ENCODE data around the gene RAB30.
A peak's percentile ranks its signal among the peaks of the same experiment; 100 is the strongest.

RAB30 gene

DNA sequence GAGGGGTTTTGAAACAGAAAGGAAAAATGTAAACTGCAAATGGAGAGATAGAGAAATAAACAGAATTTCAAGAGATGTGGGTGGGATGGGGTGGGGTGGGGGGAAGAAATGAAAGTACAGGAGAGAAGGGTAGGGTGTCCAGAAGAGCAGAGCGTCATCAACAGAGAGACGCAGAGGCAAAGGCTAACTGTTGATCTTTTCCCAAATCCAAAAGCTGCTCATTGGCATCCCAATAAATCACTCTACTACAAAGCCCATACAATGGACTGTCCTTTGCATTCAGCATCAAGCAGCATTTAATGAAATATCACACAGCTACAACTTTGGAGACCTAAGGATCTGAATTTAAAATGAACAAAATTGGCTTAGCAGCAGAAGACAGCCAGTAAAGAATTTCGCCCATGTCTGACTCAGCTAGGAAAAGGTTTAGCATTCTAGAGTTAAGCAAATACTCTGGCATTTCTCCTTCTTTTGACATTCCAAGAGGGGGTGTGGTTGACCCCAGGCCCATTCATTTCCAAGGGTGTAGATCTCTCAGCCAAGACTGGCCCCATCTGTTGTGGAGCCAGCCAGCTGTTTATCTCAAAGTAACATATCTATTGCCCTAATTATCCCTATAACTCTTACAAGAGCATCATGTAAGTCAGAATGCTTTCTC, 1.5 kb downstream of the RAB30 start:
- DNase-seq = peak; percentile 67

DNA sequence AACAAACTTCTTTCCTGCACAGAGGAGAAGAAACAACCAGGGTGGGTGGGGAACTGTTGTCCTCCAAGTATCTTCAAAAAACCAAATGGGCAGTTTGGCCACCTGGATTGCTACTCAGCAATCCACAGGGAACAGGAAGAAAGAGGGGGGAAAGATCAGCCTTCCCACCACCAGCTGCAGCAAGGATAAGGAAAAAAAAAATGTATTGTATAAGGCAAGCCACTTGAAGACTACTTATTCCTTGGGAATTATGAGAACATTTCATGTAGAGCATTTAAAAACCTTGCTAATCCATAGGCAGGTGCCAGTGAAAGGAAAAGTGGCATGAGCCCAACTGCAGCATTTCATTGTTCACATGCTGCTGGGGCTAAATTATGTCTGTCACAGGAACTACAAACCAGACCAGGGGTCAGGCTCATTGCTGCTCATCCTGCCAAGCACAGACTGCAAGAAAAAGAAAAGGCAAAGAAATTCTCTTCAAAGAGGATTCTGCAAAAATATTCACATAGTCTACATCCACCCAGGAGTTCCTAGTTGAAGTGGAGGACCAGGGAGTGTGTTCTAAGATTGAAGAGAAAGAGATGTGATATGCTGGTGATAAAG, 2.2 kb downstream of the RAB30 start:
- peak; percentile 13 for DNase-seq

DNA sequence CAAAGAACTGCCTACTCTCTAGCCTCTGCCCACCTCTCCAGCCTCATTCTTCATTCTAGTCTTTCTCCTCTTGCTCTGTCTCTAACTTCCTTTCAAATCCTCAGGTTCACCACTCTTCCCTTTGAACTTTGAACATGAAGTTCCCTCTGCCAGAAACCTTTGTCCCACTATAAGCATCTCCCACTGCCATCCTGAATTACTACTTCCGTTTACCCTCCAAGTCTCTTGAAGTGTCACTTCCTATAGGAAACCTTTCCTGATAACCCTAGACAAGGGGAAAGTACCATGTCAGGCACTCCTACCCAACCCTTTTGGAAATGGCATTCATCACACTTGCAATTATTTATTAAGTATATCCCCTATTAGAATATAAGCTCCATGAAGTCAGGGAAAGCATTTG, 3.1 kb downstream of the RAB30 start:
- no peak for DNase-seq

DNA sequence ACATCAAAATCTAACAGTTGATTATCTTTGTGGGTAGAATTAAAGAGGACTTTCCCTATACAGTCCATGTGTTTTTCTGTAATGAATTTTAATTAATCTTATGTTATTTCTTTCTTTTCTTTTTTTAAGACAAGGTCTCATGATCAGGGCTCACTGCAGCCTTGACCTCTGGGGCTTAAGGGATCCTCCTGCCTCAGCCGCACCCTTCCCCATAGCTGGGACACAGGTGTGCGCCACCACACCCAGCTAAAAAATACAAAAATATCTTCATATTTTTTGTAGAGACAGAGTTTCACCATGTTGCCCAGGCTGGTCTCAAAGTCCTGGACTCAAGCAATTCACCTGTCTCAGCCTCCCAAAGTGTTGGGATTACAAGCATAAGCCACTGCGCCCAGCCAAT, 7.7 kb downstream of the RAB30 start:
- no peak for DNase-seq

DNA sequence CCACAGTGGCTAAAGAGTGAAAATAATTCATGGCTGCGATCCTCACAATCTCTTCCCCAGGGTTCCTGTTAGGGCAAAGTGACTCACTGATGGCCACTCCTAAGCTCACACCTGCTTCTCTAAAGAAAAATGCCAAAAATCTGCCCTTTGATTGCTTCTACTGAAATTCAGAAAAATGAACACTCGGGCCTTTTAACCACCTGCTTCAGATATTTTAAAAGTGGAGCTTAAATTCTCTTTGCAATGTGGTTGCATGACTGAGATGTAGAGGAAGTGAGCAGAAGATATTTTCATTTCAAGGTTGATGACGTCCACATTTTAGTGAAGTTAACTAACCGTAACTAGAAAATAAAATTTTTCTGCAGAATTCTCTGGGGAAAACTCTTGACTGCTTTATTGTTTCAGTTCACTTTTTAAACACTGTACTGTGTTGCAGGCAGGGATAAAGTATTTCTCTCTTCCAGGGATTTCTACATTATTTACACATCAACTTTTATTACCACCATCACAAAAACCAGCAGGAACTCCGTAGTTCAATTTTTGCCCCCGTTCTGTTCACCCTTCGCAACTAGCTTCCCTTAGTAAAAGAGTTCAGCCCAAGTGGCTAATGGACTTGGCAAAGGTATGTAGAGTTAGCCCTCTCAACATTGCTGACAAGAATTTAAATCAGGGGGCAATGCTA, 8.5 kb downstream of the RAB30 start:
- DNase-seq = peak; percentile 20

DNA sequence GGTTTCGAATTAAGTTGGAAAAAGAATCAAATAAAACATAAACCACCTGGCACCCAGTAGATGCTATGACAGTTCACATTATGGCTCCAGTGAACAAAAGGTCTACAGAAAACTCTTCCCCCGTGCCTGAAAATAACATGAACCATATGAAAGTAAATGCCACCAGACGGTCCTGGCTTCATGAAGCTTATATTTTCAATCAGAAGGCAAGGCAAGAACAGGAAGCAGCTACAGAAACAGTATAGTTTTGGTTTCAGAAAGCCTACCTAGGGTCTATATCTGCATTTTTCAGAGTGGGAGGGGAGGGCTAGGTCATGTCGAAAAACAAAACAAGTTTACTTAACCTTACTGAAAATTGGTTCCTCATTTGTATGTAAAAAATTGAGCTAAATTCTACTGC, 9.8 kb downstream of the RAB30 start:
- no peak for DNase-seq

DNA sequence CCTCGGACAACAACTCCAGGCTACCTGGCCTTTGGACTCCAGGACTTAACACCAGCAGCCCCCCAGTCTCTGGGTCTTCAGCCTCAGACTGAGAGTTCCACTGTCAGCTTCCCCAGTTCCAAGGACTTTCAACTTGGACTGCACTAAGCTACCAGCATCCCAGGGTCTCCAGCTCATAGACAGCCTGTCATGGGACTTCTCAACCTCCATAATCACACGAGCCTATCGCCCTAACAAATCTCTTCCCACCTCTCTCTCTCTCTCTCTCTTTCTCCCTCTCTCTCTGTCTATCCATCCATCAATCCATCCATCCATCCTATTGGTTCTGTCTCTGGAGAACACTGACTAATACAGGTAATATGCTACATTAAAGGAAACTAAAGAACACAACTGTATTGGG, 10.7 kb downstream of the RAB30 start:
- no peak for DNase-seq

DNA sequence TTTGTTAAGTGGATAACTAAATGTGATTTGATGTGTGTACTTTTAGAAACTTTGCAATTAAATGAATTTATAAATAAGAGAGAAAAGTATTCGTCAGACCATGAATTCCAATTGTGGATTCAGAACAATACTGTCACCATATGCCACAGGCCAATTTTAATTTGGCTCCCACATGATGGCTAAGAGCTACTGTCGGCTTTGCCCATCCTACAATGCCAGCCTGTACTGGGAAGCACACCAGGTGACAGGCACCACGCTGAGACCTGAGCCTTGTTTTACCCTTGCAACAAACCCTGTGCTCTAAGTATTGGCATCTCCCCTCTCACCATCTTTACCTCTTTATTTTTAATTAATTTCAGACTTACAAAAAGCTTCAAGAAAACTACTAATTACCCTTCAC, 14.0 kb downstream of the RAB30 start:
- no peak for DNase-seq

DNA sequence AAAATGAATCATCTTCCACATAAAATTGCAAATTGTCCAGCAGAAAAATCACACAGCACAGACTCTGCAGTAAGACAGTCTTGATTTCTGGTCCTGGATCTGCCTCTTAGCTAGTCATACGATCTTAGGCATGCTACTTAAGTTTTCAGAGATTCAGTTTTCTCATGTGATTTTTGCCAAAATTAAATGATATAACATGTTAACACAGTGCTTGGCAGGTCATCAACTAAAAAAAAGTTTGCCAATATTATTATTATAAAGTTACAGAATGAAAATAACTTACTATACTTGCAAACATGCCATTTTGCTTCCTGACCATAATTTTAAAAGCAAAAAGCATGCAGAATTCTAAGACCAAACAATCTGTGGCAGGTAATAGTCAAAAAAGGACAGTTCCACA, 15.1 kb downstream of the RAB30 start:
- no peak for DNase-seq

DNA sequence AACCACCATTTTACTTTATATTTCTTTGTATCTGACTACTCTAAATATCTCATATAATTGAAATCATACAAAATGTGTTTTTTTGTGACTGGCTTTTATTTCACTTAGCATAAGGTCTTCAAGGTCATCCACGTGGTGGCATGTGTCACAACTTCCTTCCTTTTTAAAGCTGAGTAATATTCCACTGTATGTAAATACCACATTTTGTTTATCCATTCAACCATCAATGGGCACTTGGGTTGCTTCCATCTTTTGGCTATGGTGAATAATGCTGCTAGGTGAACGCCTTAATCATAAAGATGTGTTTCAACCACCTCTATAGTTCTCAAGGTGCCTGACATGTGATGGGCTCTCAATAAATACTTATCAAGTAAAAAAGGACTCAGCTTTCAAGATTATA, 15.5 kb downstream of the RAB30 start:
- no peak for DNase-seq

DNA sequence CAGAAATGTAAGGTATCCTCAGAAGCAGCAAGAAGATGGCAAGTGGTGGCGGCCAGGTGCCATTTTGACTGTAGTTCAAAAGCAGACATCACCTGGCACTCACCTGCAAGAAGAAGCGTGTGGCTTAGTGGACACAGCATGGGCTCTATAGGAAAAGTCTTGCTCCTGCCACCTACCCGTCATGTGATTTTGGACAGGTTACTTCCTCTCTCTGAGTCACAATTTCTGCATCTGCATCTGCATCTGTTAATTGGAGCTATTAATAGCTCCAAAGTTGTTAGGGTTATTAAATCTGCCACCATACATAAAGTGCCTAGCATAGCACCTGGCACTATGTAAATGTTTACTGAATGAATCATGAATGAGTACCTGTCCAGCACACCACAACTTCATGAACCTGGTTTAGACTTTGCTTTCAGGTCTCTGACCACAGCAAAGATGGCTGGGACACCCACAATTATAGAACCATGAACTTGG, 16.8 kb downstream of the RAB30 start:
- no peak for DNase-seq

DNA sequence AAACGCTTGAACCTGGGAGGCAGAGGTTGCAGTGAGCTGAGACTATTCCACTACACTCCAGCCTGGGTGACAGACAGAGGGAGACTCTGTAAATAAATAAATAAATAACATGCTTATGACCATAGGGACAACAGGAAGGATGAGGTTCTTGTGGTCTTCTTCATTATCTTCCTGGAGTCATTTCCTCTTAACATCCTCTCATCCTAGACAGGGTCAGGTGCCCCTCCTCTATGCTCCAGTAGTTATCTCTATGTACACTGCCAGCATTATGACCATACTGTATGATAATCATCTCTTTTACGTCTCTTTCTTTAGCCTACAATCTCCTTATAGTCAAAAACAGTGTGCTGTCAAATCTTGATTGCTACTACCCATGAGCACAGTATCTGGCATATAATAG, 17.7 kb downstream of the RAB30 start:
- no peak for DNase-seq

DNA sequence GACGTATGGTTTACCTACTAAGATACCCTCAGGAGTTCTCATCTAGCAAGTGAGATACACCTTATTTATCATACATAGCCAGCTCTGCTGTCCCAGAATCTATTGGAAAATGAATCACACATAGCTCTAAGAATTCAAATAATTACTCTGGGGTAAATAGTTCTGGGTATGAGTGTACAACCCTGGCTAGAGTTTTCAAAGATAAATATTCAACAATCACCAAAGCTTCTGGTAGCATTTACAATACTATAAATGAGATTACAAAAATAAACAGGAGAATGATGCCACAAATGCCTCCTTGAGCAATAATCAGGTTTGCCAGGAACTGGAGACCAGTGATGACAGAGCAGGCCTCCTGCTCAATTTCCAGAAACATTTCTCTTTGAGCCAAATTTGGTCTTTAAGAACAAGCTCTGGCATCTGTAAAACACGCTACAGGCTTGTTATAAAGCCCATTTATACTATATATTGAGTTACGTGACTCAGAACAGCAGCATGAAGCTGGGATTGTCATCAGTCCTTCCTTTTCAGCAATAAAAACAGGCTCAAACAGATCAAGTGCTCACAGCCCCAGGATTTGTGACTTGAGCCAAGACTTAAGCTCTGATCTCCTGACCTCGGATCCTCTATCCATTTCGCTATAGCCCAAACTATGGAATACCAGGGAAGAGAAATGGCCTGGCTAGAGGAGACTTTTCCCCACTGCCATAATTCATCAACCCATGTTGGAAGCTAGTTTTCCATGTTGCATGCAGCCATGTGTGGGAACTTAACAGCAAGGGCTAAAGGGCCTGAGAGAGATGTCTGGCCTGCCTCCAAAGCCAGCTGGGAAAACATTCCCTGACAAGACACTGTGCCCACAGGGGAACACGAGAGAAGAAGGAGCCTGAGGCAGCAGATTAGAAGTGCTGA, 19.7 kb downstream of the RAB30 start:
- no peak for DNase-seq

DNA sequence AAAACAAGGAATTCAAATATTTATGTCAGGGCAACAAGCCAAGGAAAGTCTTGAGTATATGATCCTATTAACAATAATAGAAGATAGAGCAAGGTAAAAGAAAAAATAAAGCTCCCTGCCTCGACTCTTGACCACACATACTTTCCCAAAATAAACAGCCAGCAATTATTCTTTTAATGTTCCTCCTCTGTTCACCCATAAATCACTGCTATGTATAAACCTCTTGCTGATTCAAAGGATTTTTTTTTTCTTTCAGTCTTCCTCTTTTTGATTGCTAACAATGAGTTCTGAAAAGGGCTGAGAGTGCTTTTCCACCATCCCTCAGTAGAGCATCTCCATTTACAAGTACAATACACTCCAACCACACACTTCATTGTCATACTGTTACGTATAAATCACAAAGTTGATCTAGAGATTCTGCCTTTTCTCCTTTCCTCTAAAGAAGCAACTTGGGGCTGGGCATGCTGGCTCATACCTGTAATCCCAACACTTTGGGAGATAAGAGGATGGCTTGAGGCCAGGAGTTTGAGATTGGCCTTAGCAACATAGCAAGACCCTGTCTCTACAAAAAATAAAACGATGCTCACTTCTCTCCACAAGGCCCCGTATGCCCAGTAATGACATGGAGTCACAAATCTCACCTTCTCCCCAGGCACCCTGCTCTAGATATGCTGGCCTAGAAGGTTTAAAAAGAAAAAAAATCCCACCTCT, 24.0 kb downstream of the RAB30 start:
- DNase-seq = peak; percentile 58

DNA sequence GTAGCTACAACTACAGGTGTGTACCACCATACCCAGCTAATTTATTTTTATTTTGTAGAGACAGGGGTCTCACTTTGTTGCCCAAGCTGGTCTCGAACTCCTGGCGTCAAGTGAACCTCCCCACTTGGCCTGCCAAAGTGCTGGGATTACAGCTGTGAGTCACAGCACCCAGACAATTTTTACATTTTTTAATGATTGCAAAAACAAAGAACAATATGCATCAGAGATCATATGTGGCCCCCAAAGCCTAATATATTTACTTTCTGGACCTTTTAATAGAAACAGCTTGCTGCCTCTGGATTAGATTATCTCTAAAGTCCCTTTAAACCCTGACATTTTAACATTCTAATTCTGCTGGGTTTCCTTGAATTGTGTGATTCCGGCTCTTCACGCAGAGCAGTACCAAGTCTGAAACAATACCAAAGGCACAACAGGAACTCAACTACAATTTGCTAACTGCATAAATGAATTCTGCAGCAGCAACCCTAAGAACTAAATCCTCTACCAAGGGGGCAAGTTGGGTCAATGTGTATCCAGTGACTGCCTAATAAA, 25.0 kb downstream of the RAB30 start:
- no peak for DNase-seq

DNA sequence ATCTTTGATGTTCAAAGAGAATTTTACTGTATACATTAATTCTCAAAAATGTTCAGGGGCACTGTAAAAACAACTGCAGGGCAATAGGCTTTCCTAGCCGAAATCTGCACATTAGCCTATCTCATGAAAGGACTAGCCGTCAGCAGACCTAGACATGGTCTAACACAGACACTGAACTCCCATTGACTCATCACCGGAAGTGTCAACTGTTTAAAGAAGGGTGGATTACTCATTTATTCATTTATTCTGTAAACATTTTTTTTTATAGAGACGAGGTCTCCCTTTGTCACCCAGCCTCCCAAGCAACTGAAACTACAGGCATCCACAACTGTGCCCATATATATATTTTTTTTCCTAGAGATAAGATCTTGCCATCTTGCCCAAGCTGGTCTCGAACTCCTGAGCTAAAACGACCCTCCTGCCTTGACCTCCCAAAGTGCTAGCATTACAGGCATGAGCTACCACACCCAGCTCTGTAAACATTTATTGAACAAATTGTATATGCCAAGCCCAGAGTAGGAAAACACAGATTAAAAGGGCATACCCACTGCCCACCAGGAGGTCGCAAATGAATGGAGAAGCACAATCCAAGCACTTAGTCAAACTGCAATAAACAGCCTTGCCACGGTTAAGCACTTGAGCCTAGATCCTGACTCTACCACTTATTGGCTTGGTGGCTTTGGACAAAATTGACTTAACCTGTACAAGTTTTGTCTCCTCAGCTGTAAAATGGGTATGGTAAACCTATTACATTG, 26.6 kb downstream of the RAB30 start:
- DNase-seq = no peak

DNA sequence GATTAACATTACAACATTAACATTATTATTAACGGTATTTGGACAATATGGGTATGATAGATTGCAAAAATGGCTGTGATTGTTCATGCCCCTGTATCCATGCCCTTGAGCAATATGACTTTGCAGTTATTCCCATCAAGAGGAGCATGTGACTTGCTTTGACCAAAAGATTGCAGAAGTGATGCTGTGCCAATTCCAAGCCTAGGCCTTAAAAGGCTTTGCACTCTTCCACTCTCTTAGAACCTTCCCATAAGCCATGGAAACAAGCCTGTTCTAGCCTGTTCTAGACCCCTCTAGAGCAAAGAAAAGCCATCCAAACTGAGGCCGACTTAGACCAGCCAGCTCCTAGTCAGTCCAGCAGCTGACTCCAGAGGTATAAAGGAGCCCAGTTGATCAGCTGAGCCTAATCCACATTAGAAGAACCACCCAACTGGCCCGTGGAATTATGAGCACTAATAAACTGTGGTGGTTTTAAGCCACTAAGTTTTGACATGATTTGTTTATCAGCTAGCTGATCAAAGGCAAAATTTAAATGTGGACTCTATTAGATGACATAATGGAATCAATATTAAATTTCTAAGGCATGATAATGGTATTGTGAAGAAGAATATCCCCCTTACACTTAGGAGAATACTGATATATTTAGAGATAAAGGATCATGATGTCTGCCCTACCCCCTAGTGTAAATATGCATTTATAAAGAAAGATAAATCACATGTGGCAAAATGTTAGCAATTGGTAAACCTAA, 28.6 kb downstream of the RAB30 start:
- DNase-seq = no peak

DNA sequence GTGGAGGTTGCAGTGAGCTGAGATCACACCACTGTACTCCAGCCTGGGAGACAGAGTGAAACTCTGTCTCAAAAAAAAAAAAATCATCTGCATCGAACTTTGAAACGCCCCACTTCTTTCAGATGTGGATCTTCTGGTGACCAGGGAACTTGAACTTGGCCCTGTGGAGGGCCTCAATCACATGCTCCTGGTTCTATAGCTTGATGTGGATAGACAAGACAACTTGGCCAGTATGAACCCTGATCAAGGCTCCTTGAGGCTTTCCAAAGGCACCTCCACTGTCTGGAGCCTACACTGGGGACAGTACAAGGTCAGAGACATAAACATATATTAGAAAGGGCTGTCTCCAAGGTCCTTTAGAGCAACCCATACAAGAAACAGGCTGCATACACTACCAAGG, 30.6 kb downstream of the RAB30 start:
- no peak for DNase-seq

DNA sequence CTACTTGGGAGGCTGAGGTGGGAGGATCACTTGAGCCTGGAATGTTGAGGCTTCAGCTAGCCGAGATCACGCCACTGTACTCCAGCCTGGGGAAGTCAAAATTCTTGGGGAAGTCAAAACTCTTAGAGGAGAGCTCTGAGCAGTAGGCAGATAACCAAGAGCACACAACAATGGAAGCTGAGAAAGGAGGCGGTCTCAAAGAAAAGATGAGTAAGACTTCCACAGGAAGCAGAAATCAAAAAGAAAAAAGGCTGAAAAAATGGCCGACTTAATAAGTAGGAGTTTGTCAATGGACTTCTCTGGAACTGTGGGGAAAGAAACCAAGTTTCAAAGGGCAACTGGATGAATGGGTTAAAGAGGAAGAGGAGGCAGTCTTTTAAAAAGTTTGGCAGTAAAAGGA, 32.1 kb downstream of the RAB30 start:
- DNase-seq = no peak

DNA sequence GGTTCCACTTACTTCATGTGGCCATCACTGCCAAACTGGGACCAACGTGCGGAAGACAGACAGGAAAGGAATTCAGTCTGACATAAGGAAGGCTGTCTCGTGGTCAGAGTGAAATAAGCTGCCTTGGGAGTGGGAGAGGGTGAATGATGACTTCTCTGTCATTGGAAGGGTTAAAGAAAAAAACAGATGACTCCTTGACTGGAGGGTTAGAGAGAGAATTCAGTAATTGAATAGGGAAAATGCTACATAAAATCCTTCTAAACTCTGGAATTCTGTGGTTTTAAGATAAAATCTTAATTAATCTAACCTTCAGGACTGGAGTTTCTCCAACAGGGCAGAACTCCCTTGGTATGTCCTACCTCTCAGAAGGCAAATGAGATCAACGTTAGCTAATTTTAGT, 33.8 kb downstream of the RAB30 start:
- no peak for DNase-seq

DNA sequence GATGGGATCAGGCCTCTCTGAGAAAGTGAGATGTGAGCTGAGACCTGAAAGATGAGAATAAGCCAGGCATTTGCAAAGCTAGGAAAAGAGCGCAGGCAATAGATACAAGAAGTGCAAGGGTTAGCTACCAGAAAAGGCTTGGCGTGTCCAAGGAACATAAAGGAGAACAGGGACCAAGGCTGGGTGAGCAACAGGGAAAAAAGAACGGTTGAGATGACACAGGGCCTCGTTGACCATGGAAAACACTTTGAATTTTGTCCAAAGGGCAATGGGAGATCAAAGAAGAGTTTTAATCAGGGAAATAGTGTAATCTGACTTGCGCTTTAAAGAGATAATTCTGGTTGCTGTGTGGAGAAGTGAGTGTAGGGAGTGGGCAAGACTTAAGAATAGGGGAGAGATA, 35.0 kb downstream of the RAB30 start:
- DNase-seq = no peak
